Midbrain (tissue), 1 donor: ENCODE data around the gene TMC8.

Source experiments
- DNase-seq: peaks from one replicate; lab custom pipeline; 2025; lab: John Stamatoyannopoulos, UW

TMC8 gene

DNA sequence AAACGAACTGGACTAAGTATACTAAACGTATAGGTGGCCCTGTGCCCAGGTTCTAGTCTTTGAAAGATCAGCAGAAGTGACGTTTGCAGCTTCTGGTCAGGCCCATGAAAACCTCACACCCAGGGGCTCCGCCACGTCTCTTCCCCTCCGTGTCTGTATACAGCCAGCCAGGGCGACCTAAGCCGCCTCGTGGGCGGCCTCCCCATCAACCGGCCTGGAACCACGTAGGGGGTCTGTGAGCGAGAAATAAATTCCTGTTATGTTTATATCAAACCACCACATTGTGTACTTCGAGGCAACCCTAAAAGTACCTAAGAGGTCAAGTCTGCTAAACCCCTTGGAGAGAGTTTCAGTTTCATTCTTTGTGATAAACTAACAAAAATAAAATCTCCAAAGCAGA is 49.5 kb downstream of the TMC8 start:
- no peak for DNase-seq

DNA sequence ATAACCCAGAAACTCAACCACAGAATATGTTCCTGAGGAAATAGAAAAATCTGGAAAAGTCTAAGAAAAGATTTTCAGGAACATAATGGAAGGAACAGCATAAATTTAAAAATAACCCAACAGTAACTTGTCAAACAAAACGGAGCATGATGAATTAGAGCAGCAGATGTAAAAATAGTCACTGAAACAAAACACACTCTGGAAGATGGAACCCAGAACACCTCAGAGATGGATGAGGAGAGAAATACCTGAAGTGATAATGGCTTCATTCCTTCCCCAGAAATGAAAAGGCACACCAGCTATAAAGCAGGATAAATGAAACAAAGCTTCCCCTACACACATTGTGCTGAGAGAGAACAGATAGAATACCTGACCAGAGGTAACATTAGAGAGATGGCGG is 49.9 kb downstream of the TMC8 start:
- no peak for DNase-seq

DNA sequence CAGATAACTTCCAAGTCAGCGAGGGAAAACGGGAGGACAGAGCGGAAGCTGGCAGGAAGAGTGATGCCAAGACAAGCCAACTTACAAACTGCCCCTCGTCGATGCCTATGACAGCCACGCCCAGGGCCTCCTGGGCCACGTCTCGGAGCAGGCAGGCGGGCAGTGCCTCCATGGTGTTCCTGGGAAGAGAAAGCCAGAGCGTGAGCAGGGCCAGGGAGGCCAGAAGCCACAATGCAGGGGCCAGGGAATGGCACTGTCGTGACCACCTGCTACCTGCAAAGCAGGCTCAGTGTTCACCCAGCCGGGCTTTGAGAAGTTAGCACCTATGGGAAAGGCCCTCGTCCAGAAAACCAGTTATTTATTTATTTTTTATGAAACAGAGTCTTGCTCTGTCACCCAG is 51.9 kb downstream of the TMC8 start:
- no peak for DNase-seq

DNA sequence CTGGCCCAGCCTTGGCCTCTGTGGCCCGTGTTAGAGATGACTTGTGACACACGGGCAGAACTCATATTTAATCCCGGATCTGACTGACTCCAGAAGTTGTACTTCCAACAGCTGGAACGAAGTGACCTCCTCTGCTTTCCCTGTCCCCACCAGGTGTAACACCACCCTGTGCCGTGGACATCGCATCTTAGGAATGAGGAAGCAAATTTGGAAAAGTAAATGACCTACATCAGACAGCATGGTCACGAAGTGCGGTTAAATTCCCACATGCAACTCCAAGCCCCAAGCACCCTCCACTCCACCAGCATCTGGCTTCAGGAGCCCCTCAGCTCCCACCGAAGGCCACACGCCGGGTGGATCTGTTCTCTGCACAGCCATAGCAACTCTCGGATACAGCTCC is 53.3 kb downstream of the TMC8 start:
- no peak for DNase-seq

DNA sequence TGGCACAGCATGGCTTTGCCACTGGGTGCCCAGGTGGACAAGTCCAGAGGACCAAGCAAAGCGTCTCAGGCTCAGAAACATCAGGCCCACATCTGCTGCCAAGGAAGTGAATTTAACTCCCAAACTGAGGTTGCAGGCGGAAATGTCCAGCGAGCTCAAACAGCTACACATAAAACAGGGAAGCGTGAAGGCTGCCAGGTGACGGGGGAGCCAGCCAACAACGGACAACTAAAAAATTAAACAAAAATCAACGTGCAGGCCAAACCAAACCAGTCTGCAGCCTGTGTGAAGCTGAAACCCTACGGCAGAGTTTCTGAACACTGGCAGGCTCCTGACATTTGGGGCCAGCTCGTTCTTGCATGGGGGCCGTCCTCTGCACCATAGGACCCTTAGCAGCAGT is 53.8 kb downstream of the TMC8 start:
- DNase-seq, result no peak

DNA sequence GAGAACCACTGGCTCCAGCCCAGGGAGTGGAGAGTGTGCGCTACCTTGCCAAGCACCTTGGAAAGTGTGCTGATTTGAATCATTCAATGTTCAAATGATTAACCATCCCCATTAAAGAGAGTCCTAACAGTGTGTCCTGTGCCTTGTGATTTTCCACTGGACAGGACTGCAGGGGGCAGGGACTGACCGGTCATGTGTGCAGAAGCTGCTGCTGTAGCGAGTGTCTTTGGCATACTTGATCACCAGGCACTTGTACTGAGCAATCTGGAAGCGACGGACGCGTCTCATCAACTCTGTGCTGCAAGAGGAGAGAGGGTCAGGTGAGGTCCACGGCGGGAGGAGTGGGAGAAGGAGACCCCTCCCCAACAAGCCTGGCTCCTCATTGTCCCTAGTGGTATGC is 54.3 kb downstream of the TMC8 start:
- DNase-seq, result no peak

DNA sequence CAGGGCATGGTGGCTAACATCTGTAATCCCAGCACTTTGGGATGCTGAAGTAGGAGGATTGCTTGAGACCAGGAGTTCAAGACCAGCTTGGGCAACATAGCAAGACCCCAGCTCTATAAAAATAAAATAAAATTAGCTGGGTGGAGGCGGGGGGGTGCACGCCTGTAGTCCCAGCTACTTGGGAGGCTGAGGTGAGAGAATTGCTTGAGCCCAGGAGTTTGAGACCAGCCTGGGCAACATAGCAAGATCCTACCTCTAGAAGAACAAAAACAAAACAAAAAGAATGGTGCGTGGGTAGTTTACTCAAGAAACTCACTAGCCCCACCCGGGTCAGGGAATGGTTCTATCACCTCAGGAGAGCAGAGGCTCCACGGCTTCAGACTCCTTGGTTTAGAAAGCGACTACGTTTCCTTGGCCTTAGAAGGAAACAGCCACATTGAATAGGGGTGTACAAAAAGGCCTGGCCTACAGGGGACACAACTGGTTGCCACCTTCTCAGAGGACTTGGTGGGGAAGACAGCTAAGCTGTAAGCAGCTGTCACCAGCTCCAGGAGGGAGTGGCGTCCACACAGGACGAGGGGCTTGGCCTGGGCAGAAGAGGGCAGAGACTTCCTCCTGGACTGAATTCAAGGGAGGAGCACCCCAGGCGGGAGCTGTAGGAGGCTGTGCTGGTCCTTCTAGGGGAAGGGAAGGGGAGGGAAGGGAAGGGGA is 55.6 kb downstream of the TMC8 start:
- no peak for DNase-seq

DNA sequence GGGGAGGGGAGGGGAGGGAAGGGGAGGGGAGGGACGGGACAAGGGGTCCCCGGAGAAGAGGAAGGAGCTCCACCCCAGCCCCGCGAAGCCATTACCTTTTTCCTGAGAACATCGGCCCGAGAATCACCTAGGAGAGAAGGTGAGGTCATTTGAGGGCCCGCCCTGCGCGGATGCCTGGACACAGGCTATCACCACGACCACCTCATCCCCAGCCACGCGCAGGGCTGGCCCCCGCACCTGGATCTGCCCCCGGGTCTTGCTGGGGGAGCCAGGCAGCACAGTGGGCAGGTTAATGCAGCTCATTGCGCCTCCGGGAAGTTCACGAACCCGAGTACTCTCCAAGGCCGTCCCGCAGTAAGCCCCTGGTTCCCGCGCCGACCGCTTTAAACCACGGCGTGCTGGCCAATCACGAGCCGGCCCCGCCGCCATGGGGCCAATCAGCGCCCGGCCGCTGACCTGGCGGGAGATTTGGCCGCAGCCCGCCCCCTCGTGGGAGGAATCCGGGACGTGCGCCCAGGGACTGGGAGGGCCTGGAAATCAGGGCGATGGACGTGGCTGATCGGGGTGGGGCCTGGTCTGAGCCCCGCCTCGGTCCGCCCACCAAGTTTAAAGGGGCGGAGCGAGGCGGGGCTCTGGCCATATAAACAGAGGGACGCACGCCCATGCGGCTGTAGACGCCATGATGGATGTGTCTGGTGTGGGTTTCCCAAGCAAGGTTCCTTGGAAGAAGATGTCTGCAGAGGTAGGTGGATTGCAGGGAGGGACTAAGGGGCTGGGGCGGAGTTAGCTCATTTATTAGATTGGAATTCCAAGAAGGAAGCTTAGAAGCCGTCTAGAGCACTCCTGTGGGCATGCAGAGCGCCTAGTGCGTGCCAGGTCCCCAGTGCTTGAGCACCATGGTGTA is 56.4 kb downstream of the TMC8 start, which contains the start of the genes AFMID and TK1:
TSS of gene AFMID (plus strand) at position 671 of the 904 bp plus-strand sequence. CDS start at position 680, 9 bp downstream.
TSS of gene TK1 (minus strand) at position 361 of the 904 bp plus-strand sequence. CDS start at position 303, 58 bp downstream.
- peak; percentile 97 for DNase-seq
